WTC11 (cell line): ENCODE results near the gene COA1.

ENCODE experiments used
- CBFB ChIP-seq: sonication (generic); formaldehyde crosslinking; IDR thresholded peaks from 2 replicates; pipeline ENCODE4 v1.8.1; 2022; ENCODE audit warnings: mild to moderate bottlenecking, low read depth, missing genetic modification reagents
- CTCF ChIP-seq: fragments of 200-600 bp; IDR thresholded peaks from 2 replicates; pipeline ENCODE4 v1.8.0; 2022; ENCODE audit warnings: antibody characterized with exemption
- E2F4 ChIP-seq: sonication (generic); formaldehyde crosslinking; IDR thresholded peaks from 2 replicates; pipeline ENCODE4 v1.8.1; 2022; ENCODE audit warnings: low read depth, mild to moderate bottlenecking, moderate library complexity, missing genetic modification reagents, borderline replicate concordance
- MAX ChIP-seq: sonication (generic); formaldehyde crosslinking; IDR thresholded peaks from 2 replicates; pipeline ENCODE4 v1.8.0; 2022; ENCODE audit warnings: mild to moderate bottlenecking, missing genetic modification reagents
- NFE2L1 ChIP-seq: sonication (generic); formaldehyde crosslinking; IDR thresholded peaks from 2 replicates; pipeline ENCODE4 v1.8.1; 2023; ENCODE audit warnings: missing genetic modification reagents
- NR2C2 ChIP-seq: sonication (generic); formaldehyde crosslinking; IDR thresholded peaks from 2 replicates; pipeline ENCODE4 v1.8.0; 2022; ENCODE audit warnings: mild to moderate bottlenecking, missing genetic modification reagents
- SP1 ChIP-seq: sonication (generic); formaldehyde crosslinking; conservative IDR thresholded peaks from 2 replicates; pipeline ENCODE4 v1.8.1; 2022; ENCODE audit warnings: missing genetic modification reagents
- ZBTB43 ChIP-seq: sonication (generic); formaldehyde crosslinking; IDR thresholded peaks from 2 replicates; pipeline ENCODE4 v1.8.1; 2023; ENCODE audit warnings: mild to moderate bottlenecking, missing genetic modification reagents
- ZNF263 ChIP-seq: sonication (generic); formaldehyde crosslinking; IDR thresholded peaks from 2 replicates; pipeline ENCODE4 v1.8.1; 2022; ENCODE audit warnings: low read depth, mild to moderate bottlenecking, moderate library complexity, missing genetic modification reagents
- ZNF512 ChIP-seq: sonication (generic); formaldehyde crosslinking; IDR thresholded peaks from 2 replicates; pipeline ENCODE4 v1.8.1; 2022; ENCODE audit warnings: missing genetic modification reagents, borderline replicate concordance

GRCh38 chr7:43612128-43612527, 117.2 kb downstream of the COA1 start:
- TF ChIP-seq CBFB: no peak
- TF ChIP-seq CTCF: no peak
- TF ChIP-seq SP1 (CRISPR knock-in tag): no peak
- TF ChIP-seq NFE2L1: no peak
- no peak for TF ChIP-seq ZNF263
- TF ChIP-seq E2F4 (CRISPR knock-in tag): no peak
- TF ChIP-seq MAX (CRISPR knock-in tag): no peak
- TF ChIP-seq ZNF512: no peak
- TF ChIP-seq ZBTB43 (CRISPR knock-in tag): no peak
- TF ChIP-seq NR2C2 (CRISPR knock-in tag): no peak
